DMS53 (cell line): Measurements from ENCODE around the gene CREBBP.

Experiments
- DNase-seq: peaks from one replicate; lab custom pipeline; 2025; lab: John Stamatoyannopoulos, UW

CREBBP gene

GRCh38 chr16:3797904-3798811 is 82.4 kb downstream of the CREBBP start:
- DNase-seq, result no peak

GRCh38 chr16:3797473-3797872 is 83.0 kb downstream of the CREBBP start:
- no peak for DNase-seq

DNA sequence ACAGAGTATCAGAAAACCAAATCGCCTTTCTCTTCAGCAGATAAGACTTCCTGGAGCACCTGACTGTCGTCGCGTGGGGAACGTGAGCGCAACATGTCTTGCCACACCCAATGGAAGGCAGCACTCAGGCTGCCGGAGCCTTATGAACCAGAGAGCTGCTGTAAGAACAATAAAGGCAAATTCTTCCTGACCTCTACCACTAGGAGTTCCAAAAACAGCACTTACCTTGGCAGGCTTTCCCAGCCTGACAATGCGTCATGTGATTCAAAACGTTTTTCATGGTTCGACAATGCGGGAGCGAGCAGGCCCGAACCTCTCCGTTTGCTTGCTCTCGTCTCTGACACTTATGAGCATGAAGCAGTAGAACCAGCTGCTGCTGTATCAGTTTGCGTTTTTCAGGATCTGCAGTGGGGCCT is 87.3 kb downstream of the CREBBP start:
- DNase-seq, result no peak

DNA sequence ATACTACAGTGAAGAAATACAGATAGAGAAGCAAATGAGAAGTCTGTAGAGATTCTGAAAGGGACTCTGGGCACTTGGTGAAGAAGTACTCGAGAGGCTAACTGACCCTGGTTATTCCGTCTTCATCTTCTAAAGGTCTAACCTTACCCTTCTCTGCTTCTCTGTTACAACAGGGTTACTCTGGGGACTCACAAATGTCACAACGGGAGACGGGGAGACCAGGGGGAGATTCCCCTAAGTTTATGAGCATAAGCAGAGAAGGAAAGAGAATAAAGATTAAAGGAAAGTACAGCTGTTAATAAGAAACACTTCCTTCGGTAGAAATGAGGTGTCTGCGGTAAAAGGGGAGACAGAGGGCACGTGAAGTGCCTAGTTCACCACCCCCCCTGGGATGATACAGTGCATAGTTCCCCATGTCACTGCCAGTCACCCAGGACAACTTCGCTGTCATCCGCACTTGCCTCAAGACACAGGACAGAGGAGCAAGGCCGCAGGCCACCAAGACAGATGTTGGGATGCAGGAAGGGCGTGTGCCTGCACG is 88.0 kb downstream of the CREBBP start:
- DNase-seq, result no peak

GRCh38 chr16:3791701-3792100 is 88.8 kb downstream of the CREBBP start:
- DNase-seq, result no peak

- no peak for DNase-seq
These were observed 91.0 kb downstream of the CREBBP start for GRCh38 chr16:3789375-3790099.

DNA sequence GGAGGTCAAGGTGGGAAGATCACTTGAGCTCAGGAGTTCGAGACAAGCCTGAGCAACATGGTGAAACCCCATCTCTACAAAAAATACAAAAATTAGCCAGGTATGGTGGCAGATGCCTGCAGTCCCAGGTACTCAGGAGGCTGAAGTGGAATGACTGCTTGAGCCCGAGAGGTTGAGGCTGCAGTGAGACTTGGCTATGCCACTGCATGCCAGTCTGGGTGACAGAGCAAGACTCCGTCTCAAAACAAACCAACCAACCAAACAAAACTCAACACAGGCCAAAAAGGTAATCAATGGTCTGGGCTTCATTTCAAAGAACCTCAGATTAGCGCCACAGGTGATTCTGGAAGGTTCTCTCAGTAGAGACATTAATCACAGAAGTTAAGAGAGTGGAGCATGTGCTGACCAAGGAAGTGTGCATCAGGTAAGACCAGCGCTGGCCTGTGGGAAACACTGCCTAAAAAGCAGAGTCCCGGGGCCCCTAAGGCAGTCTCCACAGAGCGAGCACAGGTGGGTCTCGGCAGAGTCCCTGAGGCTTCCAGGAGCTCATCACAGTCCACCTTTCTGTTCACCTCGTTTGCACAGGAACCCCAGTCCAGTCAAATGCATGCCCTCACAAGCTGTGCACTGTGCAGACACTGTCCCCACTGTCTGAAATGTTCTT is 91.7 kb downstream of the CREBBP start:
- no peak for DNase-seq

DNA sequence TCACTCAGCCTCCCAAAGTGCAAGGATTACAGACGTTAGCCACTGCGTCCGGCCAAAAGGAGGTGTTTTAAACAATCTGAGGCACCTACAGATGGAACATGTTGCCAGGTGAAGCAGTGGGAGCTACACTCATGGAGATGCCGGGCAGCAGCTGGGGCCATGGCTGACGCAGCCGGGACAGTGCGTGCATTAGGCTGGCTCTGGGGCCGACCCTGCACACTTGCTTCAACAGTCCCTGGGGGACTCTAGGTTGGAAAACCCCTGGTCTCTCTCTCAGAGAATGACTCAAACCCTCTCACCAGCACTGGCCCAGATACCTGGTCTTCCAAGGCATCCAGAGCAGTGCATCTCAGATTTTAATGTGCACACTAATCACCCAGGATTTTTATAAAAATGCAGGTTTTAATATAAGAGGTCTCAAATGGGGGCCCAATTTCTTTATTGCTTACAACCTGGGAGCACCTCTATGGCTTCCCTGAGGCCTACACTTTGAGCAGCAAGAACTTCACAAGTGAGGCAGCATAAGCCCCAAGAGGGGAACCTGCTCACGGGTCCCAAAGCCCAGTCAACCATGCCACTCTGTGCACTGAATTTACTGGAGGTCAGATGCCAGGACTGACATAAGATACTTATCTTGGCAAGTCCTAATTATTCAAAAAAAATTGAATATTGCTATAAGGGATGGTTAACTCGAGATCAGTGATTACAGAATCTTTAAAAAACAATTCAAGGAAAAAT is 92.4 kb downstream of the CREBBP start:
- DNase-seq, result no peak

GRCh38 chr16:3785413-3785812 is 95.1 kb downstream of the CREBBP start:
- no peak for DNase-seq

DNA sequence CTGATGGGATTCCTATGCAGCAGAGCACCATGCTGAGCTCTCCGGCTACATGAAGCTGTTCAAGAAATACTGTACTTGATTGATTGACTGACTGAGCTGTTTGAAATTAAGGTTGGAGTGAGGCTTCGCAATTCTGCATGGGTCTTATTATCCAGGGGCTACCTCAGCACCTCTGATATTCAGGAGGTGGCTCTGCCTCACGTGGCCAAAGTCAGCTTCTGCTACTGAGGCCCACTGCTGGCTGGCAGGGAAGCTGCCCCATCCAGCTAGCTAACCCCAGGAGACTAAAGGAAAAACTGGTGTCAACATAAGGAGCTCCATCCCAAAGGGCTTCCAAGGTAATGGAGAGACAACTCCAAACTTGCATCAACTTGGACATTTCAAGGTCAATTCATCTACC is 97.0 kb downstream of the CREBBP start:
- DNase-seq, result no peak

GRCh38 chr16:3782566-3782965 is 97.9 kb downstream of the CREBBP start:
- DNase-seq, result no peak

GRCh38 chr16:3781421-3781820 is 99.1 kb downstream of the CREBBP start:
- no peak for DNase-seq

DNA sequence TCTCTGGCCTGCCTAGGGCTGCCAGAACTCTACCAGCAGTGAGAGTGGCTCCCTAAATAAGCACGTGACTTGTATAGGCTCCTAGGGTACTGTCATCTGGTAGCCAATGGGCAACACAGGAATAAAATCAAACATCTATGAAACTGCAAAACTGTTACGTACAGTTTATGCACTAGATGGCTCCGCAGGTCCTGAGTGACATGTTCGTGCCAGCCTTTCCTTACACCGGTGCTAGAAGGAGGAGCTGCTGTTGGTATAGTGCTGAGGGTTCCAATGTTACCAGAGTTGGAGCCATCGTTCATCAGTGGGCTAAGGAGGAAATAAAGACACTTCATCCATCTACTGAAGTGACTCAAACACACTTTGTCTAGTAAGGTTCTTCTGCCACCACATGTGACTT is 99.9 kb downstream of the CREBBP start:
- DNase-seq, result peak; percentile 23

GRCh38 chr16:3776316-3776715 is 104.2 kb downstream of the CREBBP start:
- no peak for DNase-seq

- DNase-seq, result no peak
These were observed 105.7 kb downstream of the CREBBP start for GRCh38 chr16:3774819-3775218.

- no peak for DNase-seq
These were observed 106.3 kb downstream of the CREBBP start for GRCh38 chr16:3774156-3774767.

- no peak for DNase-seq
These were observed 106.8 kb downstream of the CREBBP start for GRCh38 chr16:3773663-3774062.

DNA sequence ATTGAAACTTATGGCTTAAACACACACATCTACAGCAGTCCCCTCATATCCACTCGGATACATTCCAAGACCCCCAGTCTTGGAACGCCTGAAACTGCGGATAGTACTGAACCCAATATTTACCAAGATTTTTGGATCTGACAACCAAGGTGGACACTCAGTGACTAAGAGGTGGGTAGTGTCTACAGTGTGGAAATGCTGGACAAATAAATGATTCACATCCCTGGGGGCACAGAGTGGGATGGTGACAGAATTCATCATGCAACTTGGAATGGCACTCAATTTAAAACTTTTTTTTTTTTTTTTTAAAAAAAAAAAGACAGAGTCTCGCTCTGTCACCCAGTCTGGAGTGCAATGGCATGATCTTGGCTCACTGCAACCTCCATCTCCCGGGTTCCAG is 109.0 kb downstream of the CREBBP start:
- DNase-seq, result no peak

- DNase-seq, result no peak
These were observed 110.0 kb downstream of the CREBBP start for GRCh38 chr16:3770530-3770929.

DNA sequence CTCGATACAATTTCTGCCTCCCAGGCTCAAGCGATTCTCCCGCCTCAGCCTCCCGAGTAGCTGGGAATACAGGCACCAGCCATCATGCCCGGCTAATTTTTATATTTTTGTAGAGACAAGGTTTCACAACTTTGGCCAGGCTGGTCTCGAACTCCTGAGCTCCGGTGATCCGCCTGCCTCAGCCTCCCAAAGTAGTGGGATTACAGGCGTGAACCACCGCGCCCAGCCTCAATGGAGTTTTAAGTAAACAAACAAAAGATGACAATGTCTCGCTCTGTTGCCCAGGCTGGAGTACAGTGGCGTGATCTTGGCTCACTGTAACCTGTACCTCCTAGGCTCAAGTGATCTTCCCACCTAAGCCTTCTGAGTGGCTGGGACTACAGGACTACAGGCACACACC is 110.6 kb downstream of the CREBBP start:
- no peak for DNase-seq

DNA sequence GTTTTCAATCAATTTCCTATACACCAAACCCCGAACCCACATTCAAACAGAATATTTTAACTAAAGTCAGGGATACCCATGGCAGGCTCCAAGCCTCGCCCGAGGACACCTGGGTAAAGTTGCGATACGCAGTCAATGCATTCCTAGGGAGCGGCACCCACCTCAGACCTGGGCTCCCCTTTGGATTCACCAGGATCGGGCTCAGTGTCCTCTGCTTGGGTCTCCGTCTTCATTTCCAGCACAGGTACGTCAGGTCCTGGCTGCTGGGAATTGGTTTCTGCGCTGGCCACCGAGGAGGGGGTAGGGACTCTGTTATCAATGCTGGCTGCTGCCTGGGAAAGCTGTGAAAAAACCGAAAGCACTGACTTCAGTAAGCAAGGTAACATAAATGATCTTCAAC is 111.5 kb downstream of the CREBBP start:
- DNase-seq, result no peak
